GM18870 (cell line): ENCODE measurements around the gene NOM1.

Source experiments
- ATAC-seq: cut with Tn5 transposase; IDR thresholded peaks from one replicate; pipeline ENCODE4 v1.9.1; 2021; ENCODE audit warnings: moderate library complexity; ENCODE audit not compliant: unreplicated experiment

NOM1 gene

DNA sequence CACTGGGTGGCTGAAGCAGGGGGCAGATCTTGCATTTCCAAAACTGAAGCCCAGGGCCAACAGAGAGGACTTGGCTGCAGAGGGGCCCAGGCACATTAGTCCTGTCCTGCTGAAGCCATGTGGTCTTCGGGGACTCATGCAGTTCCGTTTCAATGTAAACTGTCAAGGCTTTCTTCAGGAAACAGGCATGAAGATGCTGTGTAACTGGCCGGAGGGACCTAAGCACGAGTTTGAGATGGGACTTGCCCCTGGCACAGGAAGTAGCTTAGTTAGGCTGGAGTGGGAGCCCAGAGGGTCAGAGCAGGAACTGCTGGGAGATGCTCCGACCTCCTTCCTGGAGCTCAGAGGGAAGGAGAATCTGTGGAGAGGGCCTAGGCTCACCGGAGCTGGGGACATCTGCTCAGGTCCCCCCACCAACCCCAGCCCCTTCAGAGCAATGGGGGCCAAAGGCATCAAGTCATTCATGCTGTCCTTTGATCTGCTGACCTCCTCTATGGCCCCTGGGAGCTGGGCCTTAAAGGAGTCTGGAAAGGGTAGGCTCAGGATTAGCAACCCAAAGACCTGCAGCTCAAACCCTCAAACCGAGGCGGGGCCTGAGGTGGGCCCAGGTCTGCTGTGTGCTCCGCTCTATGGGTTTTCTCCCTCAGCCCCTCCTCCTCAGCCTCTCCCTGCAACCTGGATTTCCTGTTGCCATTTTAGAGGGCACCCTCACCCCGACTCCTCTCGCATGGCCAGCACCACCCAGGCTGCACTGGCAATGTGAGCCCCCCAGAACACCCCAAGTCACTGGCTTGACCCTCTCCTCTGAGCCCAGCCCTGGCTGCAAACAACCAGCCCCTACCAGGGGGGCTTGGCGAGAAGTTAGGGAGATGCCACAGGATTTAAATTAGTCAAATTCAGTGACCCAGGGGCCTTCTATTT lies 65.4 kb downstream of the NOM1 start:
- ATAC-seq = no peak

GRCh38 chr7:157016024-157016351 lies 66.5 kb downstream of the NOM1 start:
- peak; percentile 11 for ATAC-seq

GRCh38 chr7:157016352-157017041 lies 67.0 kb downstream of the NOM1 start:
- ATAC-seq = peak; percentile 78

DNA sequence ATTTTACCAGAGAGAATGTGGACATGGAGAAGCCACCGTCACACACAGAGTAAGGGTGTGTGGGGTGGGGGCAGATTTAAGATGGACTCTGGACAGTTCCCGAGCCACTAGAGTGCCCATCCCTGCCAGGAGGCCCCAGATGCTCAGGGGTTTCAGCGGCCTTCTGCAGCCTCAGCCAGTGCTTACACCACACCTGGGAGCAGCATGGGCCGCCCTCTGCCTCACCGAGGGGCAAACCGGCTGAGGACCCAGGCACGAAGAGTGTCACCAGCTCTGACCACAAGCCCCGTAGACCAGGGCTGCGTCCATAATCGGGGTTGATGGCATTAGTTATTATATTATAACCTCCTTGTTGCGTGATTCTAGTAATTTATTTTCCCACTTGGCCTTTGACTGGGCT lies 67.6 kb downstream of the NOM1 start:
- no peak for ATAC-seq

DNA sequence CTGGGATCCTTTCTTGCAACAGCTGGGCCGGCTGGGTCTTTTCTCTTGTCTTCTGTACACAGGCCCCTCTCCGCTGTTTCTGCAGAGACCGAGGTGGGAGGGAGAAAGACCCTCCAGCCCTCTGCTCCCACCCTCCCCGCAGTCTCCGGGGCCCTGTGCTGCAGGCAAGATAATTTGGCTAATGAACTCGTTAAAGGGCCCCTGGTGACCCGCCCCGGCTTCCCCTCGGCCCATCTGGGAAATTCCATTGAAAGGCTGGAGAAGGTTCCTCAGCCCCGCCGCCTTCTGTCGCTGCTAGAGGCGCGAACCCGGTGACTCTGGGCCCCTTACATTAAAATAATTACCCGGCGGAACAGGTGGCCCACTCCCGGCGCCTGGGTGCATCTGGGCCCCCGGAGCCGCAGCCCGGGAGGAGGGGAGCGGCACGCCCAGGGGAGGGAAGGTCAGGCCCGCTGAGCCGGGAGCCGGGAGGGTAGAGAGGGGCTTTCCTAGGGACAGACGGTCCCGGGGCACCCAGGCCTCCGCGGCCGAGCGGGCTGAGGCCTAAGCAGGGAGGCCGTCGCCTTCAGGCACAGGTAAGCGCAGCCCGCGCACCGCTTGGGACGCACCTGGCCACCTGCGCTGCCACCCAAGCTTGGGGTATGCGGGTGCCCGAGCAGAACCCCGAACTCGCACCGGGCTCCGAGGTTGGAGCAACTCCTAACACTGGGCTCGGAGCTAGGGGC lies 68.3 kb downstream of the NOM1 start:
- no peak for ATAC-seq

DNA sequence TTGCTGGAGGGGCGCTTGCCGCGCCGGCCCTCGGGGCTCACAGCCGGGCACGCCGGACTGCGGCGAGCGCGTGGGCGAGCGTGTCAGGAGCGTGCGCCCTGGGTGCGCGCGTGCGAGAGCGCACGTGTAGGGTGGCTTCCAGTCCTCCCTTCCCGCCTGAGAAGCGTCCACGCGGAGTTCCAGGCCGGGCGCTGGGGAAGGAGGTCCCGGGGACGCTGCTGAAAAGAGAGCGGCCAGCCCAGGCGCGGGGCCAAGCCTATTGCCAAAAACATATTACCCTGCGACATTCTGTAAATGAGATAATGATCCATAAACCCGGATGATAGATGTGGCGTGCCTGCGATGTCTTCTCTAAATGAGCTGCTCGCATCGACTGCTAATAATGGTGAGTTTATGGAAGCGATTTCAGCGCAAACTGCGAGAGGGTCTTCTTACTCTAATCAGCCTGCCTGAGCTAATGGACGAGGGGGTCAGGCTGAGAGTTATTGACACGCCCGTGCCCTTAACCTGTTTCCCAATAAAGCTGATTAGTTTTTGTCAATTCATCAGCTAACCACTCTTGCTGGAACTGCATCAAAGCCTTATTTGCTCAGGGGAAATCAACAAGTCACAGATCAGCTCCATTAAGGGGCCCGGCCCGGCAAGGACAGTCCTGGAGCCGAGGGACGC lies 69.0 kb downstream of the NOM1 start:
- ATAC-seq = no peak

DNA sequence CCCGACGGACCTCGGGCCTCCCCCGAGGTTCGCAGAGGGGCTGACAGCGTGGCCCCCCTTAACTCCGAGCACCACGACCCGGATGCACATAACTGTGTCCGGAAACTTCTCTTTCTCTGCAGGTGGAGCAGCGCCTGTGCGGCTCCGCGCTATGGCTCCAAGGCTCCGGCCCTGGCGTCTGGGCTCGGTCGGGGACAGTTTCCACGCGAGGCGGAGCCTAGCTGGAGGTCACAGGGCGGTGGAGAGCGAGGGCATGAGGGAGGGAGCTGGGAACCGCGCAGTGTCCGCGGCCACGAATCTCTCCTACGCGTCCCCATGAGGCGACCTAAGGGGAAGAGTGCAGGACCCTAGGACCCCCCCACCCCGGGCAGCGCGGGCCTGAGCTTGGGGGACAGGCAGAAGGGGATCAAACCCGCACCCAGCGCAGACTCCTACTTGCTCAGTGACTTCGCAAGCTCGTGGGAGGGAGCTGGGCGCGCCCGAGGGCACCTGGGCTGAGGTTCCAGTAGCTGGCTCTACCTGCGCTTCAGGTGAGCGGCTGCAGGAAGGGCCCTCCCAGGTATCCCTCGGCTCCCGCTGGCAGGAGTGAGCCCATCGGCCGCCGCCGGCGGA lies 69.6 kb downstream of the NOM1 start:
- ATAC-seq = no peak

DNA sequence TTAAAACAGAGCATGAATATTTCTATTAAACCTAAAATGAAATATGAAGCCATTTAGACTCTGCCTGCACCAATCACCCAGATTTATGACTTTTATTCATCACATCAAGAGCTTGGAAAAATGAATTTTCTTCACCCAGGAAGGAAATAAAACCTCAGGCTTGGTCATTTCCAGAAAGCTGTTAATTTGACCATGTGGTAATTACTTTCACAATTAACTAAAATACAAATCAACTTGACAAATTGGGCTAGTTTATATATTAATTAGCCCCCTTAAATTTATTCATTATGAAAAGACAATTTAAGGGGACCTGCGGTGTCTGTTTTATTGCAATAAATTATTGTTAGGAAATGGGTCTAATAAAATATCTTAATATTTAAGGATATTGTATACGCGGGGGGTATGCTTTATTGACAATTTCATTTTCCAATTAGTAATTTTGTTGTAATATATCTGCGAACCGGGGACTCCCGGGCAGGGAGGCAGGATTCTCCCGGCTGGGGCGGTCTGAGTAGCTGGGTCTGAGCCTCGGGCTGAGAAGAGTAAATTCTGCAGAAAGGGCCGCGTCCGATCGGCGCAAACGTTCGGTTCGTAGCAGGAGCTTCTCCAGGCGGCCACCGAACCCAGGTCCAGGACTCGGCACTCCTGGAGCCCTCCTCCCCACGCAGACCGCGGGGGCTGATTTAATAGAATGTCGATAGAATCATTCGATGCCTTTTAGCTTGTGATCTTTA lies 70.4 kb downstream of the NOM1 start:
- ATAC-seq = no peak

DNA sequence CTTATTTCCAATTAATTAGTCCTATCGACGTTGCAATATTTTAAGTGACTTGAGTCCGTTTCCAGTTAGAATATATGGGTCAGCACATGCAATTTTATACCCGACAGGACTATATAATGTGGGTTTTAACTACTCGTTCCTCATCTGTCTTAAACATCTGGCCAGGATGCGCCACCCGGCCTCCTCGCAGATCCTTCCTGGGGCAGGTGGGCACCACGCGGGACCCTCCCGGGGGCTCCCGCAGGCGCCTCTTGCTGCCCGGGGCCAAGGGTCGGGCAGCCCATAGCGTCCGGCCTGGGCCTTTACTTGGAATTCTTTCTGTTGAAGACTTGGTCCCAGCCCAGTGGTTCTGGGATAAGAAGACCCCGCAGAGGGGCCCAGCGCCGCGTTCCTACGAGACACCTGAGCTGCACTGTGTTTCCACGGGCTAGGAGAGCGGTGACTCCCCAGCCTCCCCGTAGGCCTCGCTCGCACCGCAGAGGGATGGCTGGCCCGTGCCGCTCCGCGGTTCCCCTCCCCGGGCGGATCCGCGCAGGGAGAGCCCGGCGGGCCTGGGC lies 71.1 kb downstream of the NOM1 start:
- ATAC-seq = no peak

DNA sequence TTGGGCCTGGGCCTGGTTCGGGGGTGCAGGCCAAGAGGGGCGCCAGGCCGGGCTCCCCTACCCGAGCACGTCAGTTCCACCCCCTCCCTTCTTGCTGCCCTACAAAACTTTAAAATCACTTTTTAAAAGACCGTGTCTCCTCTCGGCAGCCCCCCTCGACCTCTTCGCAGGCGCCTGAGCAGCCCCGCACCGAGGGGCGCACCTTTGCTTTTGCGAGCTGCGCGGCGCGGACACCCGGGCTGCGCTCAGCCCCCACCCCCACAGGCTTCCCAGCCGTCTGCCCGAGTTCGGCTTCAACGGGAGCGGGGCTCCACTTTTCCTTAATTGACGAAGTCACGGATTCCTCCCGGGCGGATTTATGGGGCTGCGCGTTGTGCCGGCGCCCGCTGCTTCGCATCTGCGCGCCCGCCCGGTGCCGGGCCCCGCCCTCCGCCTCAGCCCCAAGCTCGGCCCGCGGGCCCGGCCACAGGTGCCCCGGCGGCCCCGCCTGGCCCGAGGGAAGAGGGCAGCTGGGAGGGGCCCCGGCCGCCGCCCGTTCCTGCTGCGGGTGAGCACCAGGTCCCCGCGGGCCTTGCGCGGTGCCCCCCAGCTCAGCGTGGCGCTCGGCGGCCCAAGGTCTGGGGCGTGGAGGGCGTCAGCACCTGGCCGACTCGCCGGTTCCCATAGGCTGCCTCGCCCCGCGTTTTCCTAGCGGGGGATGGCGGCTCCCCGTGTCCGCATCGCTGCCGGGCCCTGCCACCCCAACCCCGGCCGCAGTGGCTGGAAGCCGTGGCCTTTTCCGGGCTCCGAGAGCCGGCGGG lies 71.8 kb downstream of the NOM1 start:
- ATAC-seq = no peak

- no peak for ATAC-seq
Measured at GRCh38 chr7:157021871-157022680, 72.6 kb downstream of the NOM1 start.
